Natural killer cell (primary cell): Measurements from ENCODE around the gene SLC25A1. TPM values are rescaled to one million over a fixed set of nuclear protein-coding genes. Genes with fewer than 3 reads are reported as not detected.

Experiments
- ATAC-seq, 3 donors: fragments of 150-1000 bp in 2 of 3; fragments of 200-7000 bp in 1 of 3; cut with Tn5 transposase; 1 replicate in 1 of 3; 2 replicates in 2 of 3; pipeline ENCODE4 v1.10.0; 2021; ENCODE audit warnings: mild to moderate bottlenecking in 2 of 3, moderate library complexity in 2 of 3
- DNase-seq, 2 donors: peaks; one replicate each; pipeline versions ENCODE4 v3.0.0 to v3.0.0-alpha.2; 2013 to 2021; ENCODE audit warnings: mixed read lengths in 1 of 2
- H3K27ac ChIP-seq: one replicate; pipeline ENCODE4 v1.5.1; 2013; ENCODE audit warnings: mild to moderate bottlenecking, low read length
- H3K27me3 ChIP-seq: one replicate; pipeline ENCODE4 v1.6.1; 2013; ENCODE audit warnings: low read length; ENCODE audit not compliant: control insufficient read depth, insufficient read depth
- H3K36me3 ChIP-seq: one replicate; pipeline ENCODE4 v1.6.1; 2013; ENCODE audit warnings: low read length; ENCODE audit not compliant: control insufficient read depth, insufficient read depth
- H3K4me1 ChIP-seq: one replicate; pipeline ENCODE4 v1.6.1; 2013; ENCODE audit warnings: low read length; ENCODE audit not compliant: control insufficient read depth, insufficient read depth
- H3K4me3 ChIP-seq: one replicate; pipeline ENCODE4 v1.5.1; 2013; ENCODE audit warnings: low read length
- H3K9me3 ChIP-seq: one replicate; pipeline ENCODE4 v1.6.1; 2013; ENCODE audit warnings: low read length; ENCODE audit not compliant: control insufficient read depth, insufficient read depth
- H3K27ac Mint-ChIP-seq, 2 donors: one replicate each; pipeline ENCODE4 v1.8.0; 2022; ENCODE audit warnings: mild to moderate bottlenecking in 2 of 2, mixed read lengths in 2 of 2, moderate library complexity in 1 of 2
- H3K27me3 Mint-ChIP-seq, 2 donors: one replicate each; pipeline ENCODE4 v1.8.0; 2022; ENCODE audit warnings: low read depth in 2 of 2, mixed read lengths in 2 of 2
- H3K36me3 Mint-ChIP-seq: one replicate; pipeline ENCODE4 v1.8.0; 2022; ENCODE audit warnings: mixed read lengths
- H3K4me1 Mint-ChIP-seq, 2 donors: one replicate each; pipeline ENCODE4 v1.8.0; 2022; ENCODE audit warnings: mixed read lengths in 2 of 2
- H3K4me3 Mint-ChIP-seq: one replicate; pipeline ENCODE4 v1.8.0; 2022; ENCODE audit warnings: mild to moderate bottlenecking, moderate library complexity, mixed read lengths
- H3K9me3 Mint-ChIP-seq, 2 donors: one replicate each; pipeline ENCODE4 v1.8.0; 2022; ENCODE audit warnings: mixed read lengths in 2 of 2
- WGBS: methylation state at CpG from one replicate; pipeline ENCODE4 v1.1.7; 2013; ENCODE audit warnings: missing lambda C conversion rate; ENCODE audit not compliant: insufficient coverage; 5-methylcytosine and 5-hydroxymethylcytosine counted together
- intact Hi-C: fragments of 100-400 bp; cut with micrococcal nuclease; formaldehyde crosslinking; loops from one replicate; pipeline ENCODE4 v1.14.2; 2022
- total RNA-seq, 4 donors: library from RNA; stranded (reverse); fragments of 120-200 nt in 1 of 4; gene quantifications; one replicate each; pipeline versions ENCODE4 v1.2.3 to v1.2.4, GENCODE V29; 2013 to 2022
- TF ChIP-seq, protein P1 (sequence below): fragments of 200-600 bp; IDR thresholded peaks from one replicate; pipeline ENCODE4 v1.8.0; 2022; ENCODE audit warnings: antibody characterized with exemption

The SLC25A1 gene
- total RNA-seq, 3 donors from 2014 or later (not counting 1 experiment from before 2014, with no cell fraction given) = 24.8 to 29.6 (median 26.9) TPM

GRCh38 chr22:19183216-19183615 is 4.7 kb upstream of the SLC25A1 start:
- intact Hi-C loops = no loop called here
- no peaks in the 10 kb centered on the region for H3K36me3 ChIP-seq
- no peak overlapping the region for H3K27ac ChIP-seq
- H3K27me3 ChIP-seq = no peaks in the 10 kb centered on the region
- DNase-seq = no peak
- ATAC-seq = no peak
- TF ChIP-seq, protein P1, sequence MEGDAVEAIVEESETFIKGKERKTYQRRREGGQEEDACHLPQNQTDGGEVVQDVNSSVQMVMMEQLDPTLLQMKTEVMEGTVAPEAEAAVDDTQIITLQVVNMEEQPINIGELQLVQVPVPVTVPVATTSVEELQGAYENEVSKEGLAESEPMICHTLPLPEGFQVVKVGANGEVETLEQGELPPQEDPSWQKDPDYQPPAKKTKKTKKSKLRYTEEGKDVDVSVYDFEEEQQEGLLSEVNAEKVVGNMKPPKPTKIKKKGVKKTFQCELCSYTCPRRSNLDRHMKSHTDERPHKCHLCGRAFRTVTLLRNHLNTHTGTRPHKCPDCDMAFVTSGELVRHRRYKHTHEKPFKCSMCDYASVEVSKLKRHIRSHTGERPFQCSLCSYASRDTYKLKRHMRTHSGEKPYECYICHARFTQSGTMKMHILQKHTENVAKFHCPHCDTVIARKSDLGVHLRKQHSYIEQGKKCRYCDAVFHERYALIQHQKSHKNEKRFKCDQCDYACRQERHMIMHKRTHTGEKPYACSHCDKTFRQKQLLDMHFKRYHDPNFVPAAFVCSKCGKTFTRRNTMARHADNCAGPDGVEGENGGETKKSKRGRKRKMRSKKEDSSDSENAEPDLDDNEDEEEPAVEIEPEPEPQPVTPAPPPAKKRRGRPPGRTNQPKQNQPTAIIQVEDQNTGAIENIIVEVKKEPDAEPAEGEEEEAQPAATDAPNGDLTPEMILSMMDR = no peak
- Mint-ChIP-seq H3K27ac (no peak overlapping the region), H3K9me3 (no peaks in the 10 kb centered on the region), H3K27me3 (no peaks in the 10 kb centered on the region), H3K4me1 (peaks cover 6 to 7% of the 10 kb centered on the region in 2 donors), H3K4me3 (no peak overlapping the region), H3K36me3 (no peaks in the 10 kb centered on the region)
- peaks cover 11% of the 10 kb centered on the region for H3K4me1 ChIP-seq
- no peak overlapping the region for H3K4me3 ChIP-seq
- WGBS = 90% methylated on average over 9 of the region's 9 CpGs
- no peaks in the 10 kb centered on the region for H3K9me3 ChIP-seq

DNA sequence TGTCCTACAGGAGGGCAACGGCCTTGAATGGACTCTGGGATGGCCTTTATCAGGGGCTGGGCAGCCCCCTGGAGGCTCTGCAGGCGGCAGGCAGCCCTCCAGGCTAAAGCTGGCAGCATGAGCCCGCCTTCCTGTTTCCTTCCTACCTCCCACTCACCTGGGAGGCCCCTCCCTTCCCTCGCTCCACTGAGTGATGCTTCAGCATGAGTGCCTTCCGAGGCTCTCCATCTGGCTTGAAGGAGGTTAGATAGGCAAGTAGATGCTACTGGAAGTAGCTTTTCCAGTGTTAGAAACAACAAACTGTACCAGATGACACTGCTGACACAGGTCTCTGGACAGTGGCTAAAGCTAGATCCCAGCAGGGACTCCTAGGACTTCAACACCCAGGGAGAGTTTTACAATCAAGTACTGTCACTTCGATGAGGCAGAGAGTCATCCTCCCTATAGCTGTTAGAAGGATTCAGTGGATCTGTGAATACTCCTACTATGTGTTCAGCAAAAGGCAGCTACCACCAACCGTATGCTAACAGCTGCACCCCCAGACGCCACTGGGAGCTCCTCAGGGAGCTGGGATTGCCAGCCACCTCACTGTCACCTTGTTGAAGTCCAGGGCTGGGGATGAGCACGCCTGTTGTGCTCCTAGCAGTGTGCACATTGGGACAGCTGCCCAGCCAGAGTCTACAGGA is 4.1 kb upstream of the SLC25A1 start:
- H3K27me3 ChIP-seq = no peaks in the 10 kb centered on the region
- H3K4me1 Mint-ChIP-seq = peaks cover 6 to 7% of the 10 kb centered on the region in 2 donors
- DNase-seq (no peak), ATAC-seq (no peak)
- H3K27ac Mint-ChIP-seq = no peak overlapping the region
- TF ChIP-seq, protein P1 = no peak
- H3K4me1 ChIP-seq = peaks cover 14% of the 10 kb centered on the region
- WGBS = 71% methylated on average over 7 of the region's 9 CpGs
- no peak overlapping the region for H3K27ac ChIP-seq
- no peak overlapping the region for H3K4me3 Mint-ChIP-seq
- no peaks in the 10 kb centered on the region for H3K9me3 ChIP-seq
- no peaks in the 10 kb centered on the region for H3K36me3 ChIP-seq
- no peaks in the 10 kb centered on the region for H3K36me3 Mint-ChIP-seq
- intact Hi-C loops = no loop called here
- H3K27me3 Mint-ChIP-seq = no peaks in the 10 kb centered on the region
- no peak overlapping the region for H3K4me3 ChIP-seq
- no peaks in the 10 kb centered on the region for H3K9me3 Mint-ChIP-seq

DNA sequence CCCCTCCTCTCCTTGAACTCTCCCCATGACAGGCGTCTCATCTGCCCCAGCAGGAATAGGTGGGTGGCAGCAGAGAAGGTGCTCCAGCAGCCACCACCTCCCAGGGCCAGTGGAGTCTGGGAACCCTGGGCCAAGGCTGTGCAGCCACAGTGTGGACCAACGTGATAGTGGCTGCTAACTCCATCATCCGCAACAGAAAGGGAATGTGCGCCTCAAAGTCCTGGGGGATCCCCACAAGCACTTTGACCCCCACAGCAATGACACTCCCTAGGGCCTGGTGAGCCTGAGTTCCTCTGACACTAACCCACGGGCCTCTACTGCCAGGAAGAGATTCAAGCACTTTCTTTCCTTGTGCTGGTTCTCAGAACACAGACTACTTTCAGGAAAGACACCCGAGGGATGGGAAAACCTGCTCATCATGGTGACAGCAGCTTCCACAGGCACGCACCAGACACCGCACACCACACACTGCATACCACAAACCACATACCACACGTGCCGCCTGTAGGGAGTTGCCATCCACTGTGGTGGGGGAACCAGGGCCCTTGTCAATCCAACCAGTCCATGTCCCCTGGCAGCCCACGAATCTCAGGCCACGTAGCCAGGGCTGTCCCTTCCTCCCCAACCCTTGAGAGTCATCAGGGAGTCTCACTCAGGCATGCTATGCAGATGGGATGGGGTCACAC is 3.4 kb upstream of the SLC25A1 start:
- Histone ChIP-seq H3K4me1 (peaks cover 19% of the 10 kb centered on the region), H3K27me3 (no peaks in the 10 kb centered on the region), H3K36me3 (no peaks in the 10 kb centered on the region), H3K4me3 (no peak overlapping the region), H3K9me3 (no peaks in the 10 kb centered on the region), H3K27ac (no peak overlapping the region)
- Mint-ChIP-seq H3K27me3 (no peaks in the 10 kb centered on the region), H3K27ac (no peak overlapping the region), H3K9me3 (no peaks in the 10 kb centered on the region), H3K36me3 (no peaks in the 10 kb centered on the region), H3K4me3 (no peak overlapping the region), H3K4me1 (peaks cover 6 to 8% of the 10 kb centered on the region in 2 donors)
- DNase-seq (no peak), ATAC-seq (no peak)
- 43% methylated on average over 12 of the region's 12 CpGs for WGBS
- TF ChIP-seq, protein P1 = no peak
- intact Hi-C loops = no loop called here
